Posterior vena cava (tissue), 2 donors: ENCODE measurements around the gene CGB5. TPM values are rescaled to one million over a fixed set of nuclear protein-coding genes. Genes with fewer than 3 reads are reported as not detected.

ENCODE experiments used
- DNase-seq: peaks from one replicate; pipeline ENCODE4 v3.0.0-alpha.2; 2020; ENCODE audit warnings: low spot score
- intact Hi-C, 2 donors: fragments of 100-400 bp; cut with DNase I; formaldehyde crosslinking; loops; one replicate each; pipeline versions ENCODE4 v1.14.1 to v1.14.2; 2022 to 2023
- microRNA-seq, 2 donors: library from miRNA; unstranded; fragments of <30 nt; microRNA quantifications; one replicate each; pipeline ENCODE4 v1.2.0, GENCODE V29; 2020 to 2021; ENCODE audit warnings: borderline microRNAs expressed in 2 of 2
- total RNA-seq, 2 donors: library from RNA; stranded (reverse); fragmentation: NEBNext Ultra II Directional; extraction: Animal tissue kit (Norgen Biotek cat#: 25700); gene quantifications; one replicate each; pipeline ENCODE4 v1.2.1, GENCODE V29; 2021
- donor health status: DM: yes; HTN: yes; CAD: no.
- donor health status: DM: yes; HTN: yes; CAD: no.

The CGB5 gene
- total RNA-seq, 2 donors from 2014 or later = not detected

DNA sequence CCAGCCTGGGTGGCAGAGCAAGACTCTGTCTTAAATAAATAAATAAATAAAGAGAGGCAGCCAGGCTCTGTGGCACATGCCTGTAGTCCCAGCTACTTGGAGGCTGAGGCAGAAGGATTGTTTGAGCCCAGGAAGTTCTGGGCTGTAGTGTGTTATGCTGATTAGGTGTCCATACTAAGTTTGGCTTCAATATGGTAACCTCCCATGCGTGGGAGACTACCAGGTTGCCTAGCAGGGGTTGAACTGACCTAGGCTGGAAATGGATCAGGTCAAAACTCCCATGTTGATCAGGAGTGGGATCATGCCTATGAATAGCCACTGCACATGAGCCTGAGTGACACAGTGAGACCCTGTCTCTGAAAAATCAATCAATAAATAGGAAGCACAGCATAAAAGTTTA lies 37.6 kb downstream of the CGB5 start:
- DNase-seq = no peak
- intact Hi-C loops = no loop called here

DNA sequence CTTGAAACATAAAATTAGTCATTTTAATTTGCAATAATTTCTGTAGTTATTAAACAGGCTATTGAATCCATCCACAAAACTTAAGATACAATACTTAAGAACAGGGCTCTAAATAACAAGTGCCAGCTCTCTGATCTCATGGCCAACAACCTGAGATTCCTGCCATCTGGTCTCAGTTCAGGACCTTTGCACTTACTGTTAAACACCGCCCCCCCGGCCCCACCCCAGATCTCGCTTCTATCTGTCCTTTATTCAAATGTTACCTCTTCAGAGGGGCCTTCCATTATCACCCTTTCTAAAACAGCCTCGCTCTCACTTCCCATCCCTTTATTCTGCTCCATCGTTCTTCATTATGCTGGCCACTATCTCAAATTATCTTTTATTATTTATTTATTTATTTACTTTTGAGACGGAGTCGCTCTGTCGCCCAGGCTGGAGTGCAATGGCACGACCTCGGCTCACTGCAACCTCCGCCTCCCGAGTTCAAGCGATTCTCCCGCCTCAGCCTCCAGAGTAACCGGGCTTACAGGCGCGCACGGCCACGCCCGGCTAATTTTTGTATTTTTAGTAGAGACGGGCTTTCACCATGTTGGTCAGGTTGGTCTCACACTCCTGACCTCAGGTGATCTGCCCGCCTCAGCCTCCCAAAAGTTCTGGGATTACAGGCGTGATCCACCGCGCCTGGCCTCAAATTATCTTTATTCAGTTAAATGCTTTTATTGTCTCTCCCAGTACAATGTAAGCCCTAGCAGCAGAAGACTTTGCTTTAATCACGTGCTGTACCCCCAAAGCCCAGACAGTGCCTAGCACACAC lies 40.8 kb downstream of the CGB5 start:
- DNase-seq = no peak
- intact Hi-C loops = no loop called here

DNA sequence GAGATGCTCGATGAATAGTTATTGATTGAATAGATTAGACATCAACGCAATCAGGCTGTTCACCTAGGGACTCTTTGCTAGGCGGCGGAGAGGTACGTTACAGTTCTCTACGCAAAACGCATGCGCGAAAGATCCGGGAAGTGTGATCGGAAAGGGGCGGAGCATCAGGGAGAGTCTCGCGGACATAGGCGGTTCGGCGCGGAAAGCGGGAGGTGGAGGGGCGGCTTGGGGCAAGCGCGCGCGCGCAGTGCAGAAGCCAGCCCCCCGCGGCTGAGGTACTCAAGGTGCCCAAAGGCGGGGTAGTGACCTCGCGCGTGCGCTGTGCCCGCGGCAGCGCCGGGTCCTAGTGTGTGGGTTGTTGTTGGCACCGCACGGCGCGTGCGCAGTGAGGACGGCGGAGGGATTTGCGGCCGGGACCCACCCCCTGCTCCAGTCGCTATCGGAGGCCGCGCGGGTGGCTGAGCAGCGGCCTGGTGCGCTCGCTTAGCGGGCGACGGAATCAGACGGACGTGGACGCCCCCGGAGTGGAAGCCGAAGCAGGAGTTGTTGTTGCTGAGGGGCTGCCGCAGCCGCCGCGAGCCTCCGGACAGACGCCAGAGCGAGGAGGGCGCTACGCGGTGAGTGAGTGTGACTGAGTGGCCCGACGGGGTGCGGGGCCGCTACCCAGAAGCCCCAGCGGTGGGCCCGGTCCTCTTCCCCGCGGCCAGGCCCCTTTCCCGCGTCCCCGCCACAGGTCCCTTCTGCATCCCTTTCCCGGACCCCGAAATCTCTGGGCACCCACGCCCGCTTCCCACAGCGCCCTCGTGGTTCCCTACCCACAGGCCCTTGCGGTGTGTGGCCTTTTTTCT lies 41.6 kb downstream of the CGB5 start, which contains the start of gene SNRNP70:
SNRNP70 (plus strand) TSS at position 432 of the 848 bp plus-strand sequence. CDS start 964 bp downstream, outside the sequence.
- intact Hi-C loops = no loop called here
- peak; percentile 100 for DNase-seq

DNA sequence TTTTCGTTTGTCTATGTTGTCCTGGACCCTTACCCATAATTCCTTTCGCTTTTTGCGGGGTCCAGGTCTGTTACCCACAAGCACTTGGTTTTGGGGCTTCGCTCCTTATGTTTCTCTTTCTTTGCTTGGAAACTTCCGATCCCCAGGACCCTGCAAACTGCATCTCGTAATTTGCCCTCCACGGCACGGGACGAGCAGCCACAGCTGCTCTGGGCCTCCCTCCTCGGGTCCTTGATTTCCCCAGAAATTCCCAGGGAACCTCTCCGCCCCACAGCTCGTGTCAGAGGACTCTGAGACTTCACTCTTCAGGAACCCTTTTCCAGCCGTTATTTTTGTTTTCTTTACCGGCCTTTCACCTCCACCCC lies 42.2 kb downstream of the CGB5 start:
- no peak for DNase-seq
- intact Hi-C loops = no loop called here

DNA sequence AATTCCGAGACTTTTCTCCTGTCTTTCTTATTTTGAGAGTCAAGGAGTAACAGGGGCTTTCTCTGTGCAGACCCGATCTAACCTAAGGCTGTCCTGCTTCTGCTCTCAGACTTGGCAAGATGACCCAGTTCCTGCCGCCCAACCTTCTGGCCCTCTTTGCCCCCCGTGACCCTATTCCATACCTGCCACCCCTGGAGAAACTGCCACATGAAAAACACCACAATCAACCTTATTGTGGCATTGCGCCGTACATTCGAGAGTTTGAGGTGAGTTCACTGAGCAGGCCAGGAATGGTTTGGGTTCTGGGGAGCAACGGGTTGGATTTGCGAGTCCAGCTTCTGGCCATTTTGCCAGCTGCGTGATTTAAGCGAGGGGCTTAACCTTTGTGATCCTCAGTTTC lies 42.6 kb downstream of the CGB5 start:
- intact Hi-C loops = no loop called here

DNA sequence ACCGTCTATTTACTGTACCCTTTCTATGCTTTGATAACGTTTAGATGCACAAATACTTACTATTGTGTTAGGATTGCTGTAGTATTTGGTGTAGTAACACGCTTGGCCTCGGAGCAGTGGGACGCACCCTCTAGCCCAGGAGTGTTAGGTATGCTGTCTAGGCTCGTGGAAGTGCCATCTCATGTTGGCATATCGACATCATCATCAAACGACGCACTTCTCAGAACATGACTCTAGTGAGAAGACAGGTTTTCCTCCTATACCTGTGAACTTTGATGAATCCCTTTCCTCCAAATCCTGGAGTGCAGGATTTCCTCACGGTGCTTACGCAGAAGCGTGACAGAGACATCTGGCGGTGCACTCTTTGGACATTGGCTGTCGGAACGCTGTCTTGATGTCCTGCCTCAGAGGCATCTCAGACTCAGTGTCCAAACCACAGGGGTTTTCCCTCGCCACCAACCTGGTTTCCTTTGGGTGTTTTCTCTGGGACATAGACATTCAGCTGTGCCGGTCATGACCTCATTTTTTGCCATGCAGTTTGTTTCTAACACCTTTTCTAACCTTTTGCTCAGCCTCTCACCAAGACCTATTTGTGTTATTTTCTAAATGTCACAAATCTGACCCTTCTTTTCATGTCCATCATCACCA lies 47.9 kb downstream of the CGB5 start:
- intact Hi-C loops = no loop called here
- no peak for DNase-seq

More for the DNA sequence above, 42.6 kb downstream of the CGB5 start:
- no peak for DNase-seq

DNA sequence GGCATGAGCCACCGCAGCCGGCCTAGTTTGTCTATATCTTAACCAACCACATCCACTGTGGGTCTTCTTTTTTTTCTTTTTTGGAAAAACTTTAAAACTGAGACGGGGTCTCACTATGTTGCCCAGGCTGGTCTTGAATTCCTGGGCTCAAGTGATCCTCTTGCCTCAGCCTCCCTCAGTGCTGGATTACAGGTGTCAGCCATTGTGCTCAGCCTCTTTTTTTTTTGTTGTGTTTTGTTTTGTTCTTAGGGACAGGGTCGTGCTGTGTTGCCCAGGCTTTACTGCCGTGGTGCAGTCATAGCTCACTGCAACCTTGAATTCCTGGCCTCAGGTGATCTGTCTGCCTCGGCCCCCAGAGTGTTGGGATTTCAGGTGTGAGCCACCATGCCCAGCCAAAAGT lies 49.0 kb downstream of the CGB5 start:
- DNase-seq = no peak
- intact Hi-C loops = no loop called here

Small RNA genes within 50 kb of the gene (microRNA-seq; reads per million reads assigned to microRNA genes)
- gene MIR6798 = 0 to 0.26 reads per million in 2 donors

Other genes with a start within 250 kb of the CGB5 start
- gene BCAT2, start 232.8 kb upstream of the CGB5 start, total RNA-seq = 10 to 100 TPM; 21.7 to 24.9 TPM
- gene HSD17B14, start 207.4 kb upstream of the CGB5 start, total RNA-seq = 1 to 10 TPM; 5.6 to 6.6 TPM
- gene PLEKHA4, start 175.2 kb upstream of the CGB5 start, total RNA-seq = 10 to 100 TPM; 91.0 to 91.2 TPM
- 100 to 1,000 TPM in 1 of 2 donors, 10 to 100 TPM in 1; 72.8 to 172 TPM for gene PPP1R15A, start 171.4 kb upstream of the CGB5 start, total RNA-seq
- gene TULP2, start 145.1 kb upstream of the CGB5 start, total RNA-seq = 1 to 10 TPM in 1 of 2 donors, under 1 TPM in 1; 0.86 to 1.9 TPM
- gene NUCB1, start 143.5 kb upstream of the CGB5 start, total RNA-seq = 100 to 1,000 TPM; 219 to 282 TPM
- gene DHDH, start 110.1 kb upstream of the CGB5 start, total RNA-seq = not detected
- gene BAX, start 89.0 kb upstream of the CGB5 start, total RNA-seq = 10 to 100 TPM; 44.6 to 53.4 TPM
- gene FTL, start 78.5 kb upstream of the CGB5 start, total RNA-seq = 1,000 to 10,000 TPM; 2,854 to 3,275 TPM
- 10 to 100 TPM; 28.0 to 39.5 TPM for gene GYS1, start 50.5 kb upstream of the CGB5 start, total RNA-seq
- gene RUVBL2, start 50.0 kb upstream of the CGB5 start, total RNA-seq = 10 to 100 TPM; 34.7 to 43.1 TPM
- gene LHB, start 26.8 kb upstream of the CGB5 start, total RNA-seq = not detected
- not detected for gene CGB3, start 19.5 kb upstream of the CGB5 start, total RNA-seq
- not detected for gene CGB2, start 12.0 kb upstream of the CGB5 start, total RNA-seq
- not detected for gene CGB1, start 7.0 kb upstream of the CGB5 start, total RNA-seq
- gene CGB8, start 5.3 kb downstream of the CGB5 start, total RNA-seq = not detected
- not detected for gene CGB7, start 13.9 kb downstream of the CGB5 start, total RNA-seq
- not detected for gene NTF4, start 21.0 kb downstream of the CGB5 start, total RNA-seq
- gene KCNA7, start 28.9 kb downstream of the CGB5 start, total RNA-seq = not detected
- 100 to 1,000 TPM; 114 to 124 TPM for gene SNRNP70, start 41.6 kb downstream of the CGB5 start, total RNA-seq
- gene LIN7B, start 70.5 kb downstream of the CGB5 start, total RNA-seq = 1 to 10 TPM; 9.0 to 9.3 TPM
- under 1 TPM in 1 of 2 donors, not detected in 1; 0.81 TPM for gene C19orf73, start 75.3 kb downstream of the CGB5 start, total RNA-seq
- 1 to 10 TPM; 3.6 to 4.9 TPM for gene PPFIA3, start 75.7 kb downstream of the CGB5 start, total RNA-seq
- gene HRC, start 111.5 kb downstream of the CGB5 start, total RNA-seq = 1 to 10 TPM; 1.1 to 2.4 TPM
- gene TRPM4, start 113.9 kb downstream of the CGB5 start, total RNA-seq = 10 to 100 TPM; 20.5 to 36.0 TPM